ENCODE measurements around the gene CFAP73.
"Not testable (repeated sequence)": the region's sequence is repeated elsewhere in the genome, so short reads cannot be mapped to it uniquely, and the experiment has no call there.

The CFAP73 gene

DNA sequence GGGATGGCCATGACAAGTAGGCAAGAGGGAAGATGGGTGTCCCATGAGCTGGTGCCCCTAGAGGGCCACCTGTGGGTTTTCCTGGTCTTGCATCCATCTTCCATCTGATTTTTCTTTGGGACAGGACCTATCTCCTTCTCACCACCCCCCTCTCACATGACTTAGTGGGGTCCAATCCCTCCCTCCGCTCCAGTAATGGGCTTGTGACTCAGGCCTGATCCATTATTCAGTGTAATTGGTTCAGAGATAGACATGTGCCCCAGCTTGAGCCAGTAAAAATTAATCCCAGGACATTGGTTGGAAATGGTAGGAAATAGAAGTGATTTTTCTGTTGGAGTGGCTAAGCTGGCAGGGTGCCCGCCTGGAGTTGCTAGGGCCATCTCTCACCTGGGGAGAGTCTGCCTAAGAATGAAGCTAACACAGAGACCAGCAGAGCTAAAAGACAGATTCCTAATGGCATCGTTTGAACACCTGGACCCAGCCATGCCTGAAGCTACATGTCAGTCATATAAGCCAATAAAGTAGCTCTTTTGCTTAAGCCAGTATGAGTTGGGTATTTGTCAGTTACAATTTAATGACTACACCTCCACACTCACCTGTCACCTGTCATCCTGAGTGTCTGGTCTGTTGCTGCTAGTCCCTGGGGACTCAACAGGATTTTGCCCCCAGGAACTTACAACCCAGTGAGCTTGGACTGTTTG is 28.7 kb upstream of the CFAP73 start:
- no peak for DNase-seq

- DNase-seq, result no peak
Observed at GRCh38 chr12:113127791-113128199, 21.7 kb upstream of the CFAP73 start.

GRCh38 chr12:113128802-113129663 is 20.5 kb upstream of the CFAP73 start:
- DNase-seq, result no peak

GRCh38 chr12:113129664-113130456 is 19.7 kb upstream of the CFAP73 start:
- DNase-seq, result no peak

GRCh38 chr12:113130457-113131135 is 18.9 kb upstream of the CFAP73 start:
- no peak for DNase-seq

DNA sequence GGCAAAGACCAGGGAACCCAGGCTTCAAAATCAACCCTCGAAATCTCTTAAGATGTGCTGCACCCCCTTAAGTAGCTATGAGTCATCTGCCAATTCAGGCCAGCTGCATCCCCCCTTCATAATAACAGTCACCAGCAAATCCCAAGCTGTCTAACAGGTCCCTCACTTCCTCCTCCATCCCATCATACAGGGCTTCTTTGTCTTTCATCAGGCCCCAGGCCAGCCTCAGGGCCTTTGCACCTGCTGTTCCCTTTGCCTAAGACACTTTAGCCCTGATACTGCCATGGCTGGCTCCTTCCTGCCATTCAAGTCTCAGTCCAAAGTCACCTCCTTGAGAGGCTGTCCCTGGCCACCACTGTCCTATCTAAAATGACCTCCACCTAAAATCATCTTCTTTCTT is 18.0 kb upstream of the CFAP73 start:
- DNase-seq, result no peak

DNA sequence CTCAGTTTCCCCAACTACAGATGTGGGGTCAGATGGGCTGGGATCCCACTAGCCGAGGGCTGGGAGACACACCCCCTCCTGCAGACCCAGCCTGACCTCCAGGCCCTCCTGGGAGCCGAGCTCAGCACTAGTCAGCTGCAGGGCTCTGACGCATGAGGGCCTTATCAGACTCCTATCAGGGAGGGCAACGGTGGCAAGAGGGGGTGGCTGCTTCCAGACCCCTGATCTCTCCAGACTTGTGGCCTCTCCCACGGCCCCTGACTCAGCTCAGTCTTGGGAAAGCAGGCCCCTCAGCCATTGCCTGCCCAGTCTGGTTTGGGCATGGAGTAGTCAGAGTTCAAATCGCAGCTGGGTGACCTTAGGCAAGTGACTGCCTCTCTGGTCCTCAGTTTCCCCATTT is 16.5 kb upstream of the CFAP73 start:
- no peak for DNase-seq

GRCh38 chr12:113133666-113134065 is 15.9 kb upstream of the CFAP73 start:
- DNase-seq, result no peak

GRCh38 chr12:113134071-113134470 is 15.5 kb upstream of the CFAP73 start:
- DNase-seq, result no peak

DNA sequence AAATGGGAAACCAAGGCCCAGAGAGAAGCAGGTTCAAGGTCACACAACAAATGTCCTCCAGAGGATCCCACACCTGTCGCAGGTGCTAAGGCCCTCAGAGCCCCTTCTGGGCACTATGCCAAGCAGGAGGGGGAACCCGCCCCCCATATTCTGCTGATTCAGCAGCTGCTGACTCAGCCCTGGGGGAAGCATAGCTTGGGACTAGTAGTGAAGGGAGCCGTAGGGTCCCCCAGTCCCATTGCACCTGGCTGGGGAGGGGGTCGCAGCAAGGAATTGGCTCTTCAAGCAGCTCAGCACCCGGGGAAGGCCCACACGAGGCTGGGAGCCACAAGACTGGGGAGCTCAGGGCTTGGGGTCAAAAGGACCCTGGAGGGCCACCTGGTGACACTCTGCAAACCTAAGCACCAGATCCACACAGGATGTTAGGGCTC is 15.0 kb upstream of the CFAP73 start:
- DNase-seq, result no peak

DNA sequence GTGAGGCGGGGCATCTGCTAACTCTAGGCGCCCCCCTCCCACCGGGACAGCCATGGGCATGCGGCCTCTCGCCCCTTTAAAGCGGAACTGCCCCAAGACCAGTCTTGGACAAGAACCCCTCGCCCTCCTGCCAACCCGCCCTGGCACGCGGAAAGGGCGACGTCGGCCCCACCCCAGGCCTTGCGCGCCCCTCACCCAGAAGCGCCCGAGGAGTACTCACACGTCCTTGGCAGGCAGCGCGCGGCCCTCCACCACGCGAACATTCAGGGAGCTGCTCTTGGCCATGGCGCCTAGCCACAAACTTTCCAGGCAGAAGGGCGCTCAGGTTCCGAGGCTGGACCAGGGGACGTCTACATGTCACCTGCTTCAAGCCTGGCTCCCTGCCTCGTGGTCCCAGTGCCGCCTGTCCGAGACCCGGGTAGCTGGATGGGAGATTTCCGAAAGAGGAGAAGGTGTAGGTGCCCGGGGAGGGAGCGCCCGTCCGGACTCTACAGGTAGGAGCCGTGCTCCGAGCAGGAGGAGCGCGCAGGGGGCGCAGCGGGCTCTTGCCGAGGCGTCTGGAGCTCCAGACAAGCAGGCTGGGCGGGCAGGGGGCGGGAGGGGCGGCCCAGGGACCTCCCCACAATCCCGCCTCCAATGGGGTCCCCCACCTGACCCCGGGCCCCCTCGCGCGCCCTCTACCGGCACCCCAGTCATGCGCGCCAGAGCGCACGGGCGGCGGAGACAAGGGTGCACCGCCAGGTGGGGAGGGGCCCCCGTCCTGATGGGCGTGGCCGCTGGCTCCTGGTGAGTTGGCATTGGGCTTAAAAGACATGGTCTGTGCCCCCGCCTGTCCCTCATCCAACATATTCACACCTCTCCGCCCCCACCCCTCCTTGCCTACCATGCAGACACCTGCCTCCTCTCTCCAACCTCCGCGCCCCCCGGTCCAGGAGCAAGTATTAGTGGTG is 14.1 kb upstream of the CFAP73 start, which contains the start of gene RASAL1:
Gene RASAL1 (minus strand): TSS at position 584 of the 950 bp plus-strand sequence. CDS start 299 bp downstream, at position 285.
- peak; percentile 90 for DNase-seq

- peak; percentile 81 for DNase-seq
Observed at GRCh38 chr12:113136128-113136989, 13.2 kb upstream of the CFAP73 start.

- DNase-seq, result no peak
Observed at GRCh38 chr12:113136990-113137511, 12.5 kb upstream of the CFAP73 start.

- no peak for DNase-seq
Observed at GRCh38 chr12:113137861-113138783, 11.4 kb upstream of the CFAP73 start.

- no peak for DNase-seq
Observed at GRCh38 chr12:113138826-113139225, 10.7 kb upstream of the CFAP73 start.

GRCh38 chr12:113140706-113141105 is 8.8 kb upstream of the CFAP73 start:
- DNase-seq, result no peak

DNA sequence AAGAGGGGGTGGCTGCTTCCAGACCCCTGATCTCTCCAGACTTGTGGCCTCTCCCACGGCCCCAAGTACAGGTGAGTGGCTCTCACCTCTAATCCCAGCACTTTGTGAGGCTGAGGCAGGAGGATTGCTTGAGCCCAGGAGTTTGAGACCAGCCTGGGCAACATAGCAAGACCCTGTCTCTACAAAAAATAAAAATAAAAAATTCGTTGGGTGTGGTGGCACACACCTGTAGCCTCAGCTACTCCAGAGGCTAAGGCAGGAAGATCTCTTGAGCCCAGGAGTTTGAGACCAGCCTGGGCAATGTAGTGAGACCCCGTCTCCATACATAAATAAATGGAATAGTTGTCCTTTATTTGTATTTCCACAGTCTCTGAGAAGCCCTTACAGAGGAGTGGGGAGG is 7.8 kb upstream of the CFAP73 start:
- not testable (repeated sequence) for DNase-seq

DNA sequence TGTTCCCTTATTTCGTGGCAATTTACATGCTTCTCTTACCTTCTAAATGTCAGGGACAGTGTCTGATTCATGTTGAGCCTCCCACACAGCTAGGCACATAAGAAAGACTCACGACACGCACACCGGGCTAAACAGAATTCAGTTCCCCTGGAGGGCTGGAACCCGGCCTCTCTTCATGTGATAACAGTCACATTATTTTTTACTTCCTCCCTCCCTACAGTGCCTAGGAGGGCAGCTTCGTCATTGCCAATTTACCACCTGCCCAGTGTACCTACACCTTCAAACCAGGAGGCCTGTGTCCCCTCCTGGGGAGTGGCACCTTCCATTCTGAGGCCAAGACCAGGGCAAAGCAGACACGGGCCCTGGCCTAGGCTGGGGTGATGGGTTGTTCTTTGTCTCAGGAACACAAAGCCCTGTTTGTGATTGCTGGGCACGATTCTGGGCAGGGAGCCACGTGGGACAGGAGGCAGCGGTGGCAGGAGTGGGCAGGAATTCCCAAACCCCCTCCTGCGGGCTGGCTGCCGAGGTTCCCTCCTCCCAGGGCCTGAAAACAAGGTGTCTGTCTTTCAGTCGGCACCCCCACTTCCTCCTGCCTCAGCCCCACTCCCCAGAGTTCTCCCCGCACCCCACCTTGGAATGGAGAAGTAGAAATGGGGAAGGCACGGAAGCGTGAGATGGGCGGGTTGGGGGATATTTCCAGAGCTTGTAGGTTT is 7.2 kb upstream of the CFAP73 start:
- DNase-seq, result peak; percentile 47

Measured in stimulated activated CD4-positive, alpha-beta T cell treated with anti-CD3 and anti-CD28 coated beads, Interleukin-1b, Interleukin-23, amount 100 ng/mL, for 48 hours (primary cell).